Breast epithelium (tissue), 4 donors: ENCODE measurements around the gene DCST1. TPM values are rescaled to one million over a fixed set of nuclear protein-coding genes. Genes with fewer than 3 reads are reported as not detected.
A peak's percentile ranks its signal among the peaks of the same experiment; 100 is the strongest.

Source experiments
- DNase-seq, 2 donors: peaks; one replicate each; pipeline ENCODE4 v3.0.0-alpha.2; 2019; ENCODE audit warnings: low spot score in 2 of 2
- H3K27ac ChIP-seq, 2 donors: fragments of 200-600 bp; sonication (generic) in 1 of 2; one replicate each; pipeline ENCODE4 v1.5.1; 2016 to 2019; ENCODE audit warnings: mild to moderate bottlenecking in 1 of 2
- H3K27me3 ChIP-seq, 2 donors: fragments of 200-600 bp; sonication (generic) in 1 of 2; one replicate each; pipeline versions ENCODE4 v1.5.1 to v1.6.0; 2017 to 2019; ENCODE audit warnings: control low read depth in 1 of 2, mild to moderate bottlenecking in 1 of 2
- H3K36me3 ChIP-seq: fragments of 200-600 bp; one replicate; pipeline ENCODE4 v1.5.1; 2019
- H3K4me1 ChIP-seq, 2 donors: fragments of 200-600 bp; sonication (generic); one replicate each; pipeline ENCODE4 v1.5.1; 2016 to 2019; ENCODE audit warnings: control low read depth in 1 of 2
- H3K4me3 ChIP-seq, 3 donors: fragments of 200-600 bp; sonication (generic); 1 replicate in 2 of 3; 2 replicates in 1 of 3; pipeline ENCODE4 v1.5.1; 2016 to 2019; ENCODE audit warnings: mild to moderate bottlenecking in 3 of 3, moderate library complexity in 2 of 3
- H3K9me3 ChIP-seq, 2 donors: fragments of 200-600 bp; sonication (generic) in 1 of 2; one replicate each; pipeline ENCODE4 v1.5.1; 2016 to 2019; ENCODE audit warnings: control low read depth in 1 of 2
- CTCF ChIP-seq, 3 donors: fragments of 450-650 bp; IDR thresholded peaks; one replicate each; pipeline ENCODE4 v1.5.1; 2016 to 2017; ENCODE audit warnings: antibody characterized with exemption in 3 of 3, mild to moderate bottlenecking in 3 of 3, moderate library complexity in 3 of 3
- POLR2A ChIP-seq: fragments of 450-650 bp; IDR thresholded peaks from one replicate; pipeline ENCODE4 v1.6.1; 2016; ENCODE audit warnings: antibody characterized with exemption, mild to moderate bottlenecking, moderate library complexity
- POLR2AphosphoS5 ChIP-seq, 3 donors: sonication (generic); formaldehyde crosslinking; IDR thresholded peaks; one replicate each; pipeline ENCODE4 v1.6.1; 2017; ENCODE audit warnings: antibody characterized with exemption in 3 of 3
- intact Hi-C: fragments of 100-400 bp; cut with DNase I; formaldehyde crosslinking; loops from one replicate; pipeline ENCODE4 v1.15.1; 2023; ENCODE audit warnings: low total_unique reads
- total RNA-seq, 3 donors: library from RNA; depleted of rRNA; stranded (reverse); fragments of >200 nt; gene quantifications; one replicate each; pipeline ENCODE4 v1.1.0, GENCODE V29; 2016

DCST1 gene
- total RNA-seq, 3 donors from 2014 or later, result 0.16 to 0.66 (median 0.44) TPM

GRCh38 chr1:155038602-155039307 lies 5.1 kb downstream of the DCST1 start:
- intact Hi-C loops, result no loop called here
- Histone ChIP-seq H3K4me1 (peaks cover 0 to 8% of the 10 kb centered on the region in 2 donors), H3K4me3 (no peak overlapping the region), H3K27ac (peak overlapping the region; percentile 75 to 90), H3K36me3 (no peaks in the 10 kb centered on the region), H3K27me3 (no peaks in the 10 kb centered on the region), H3K9me3 (no peaks in the 10 kb centered on the region)
- DNase-seq, result peak in 1 of 2 donors; percentile 82
- TF ChIP-seq CTCF (IDR thresholded peaks at IDR 0.05) (no peak), POLR2A (no peak), POLR2AphosphoS5 (IDR thresholded peaks at IDR 0.05) (no peak)

GRCh38 chr1:155039308-155039669 lies 5.7 kb downstream of the DCST1 start:
- intact Hi-C loops, result no loop called here
- Histone ChIP-seq H3K27me3 (no peaks in the 10 kb centered on the region), H3K9me3 (no peaks in the 10 kb centered on the region), H3K36me3 (no peaks in the 10 kb centered on the region), H3K4me1 (peaks cover 0 to 8% of the 10 kb centered on the region in 2 donors), H3K27ac (peak overlapping the region; percentile 75 to 90), H3K4me3 (no peak overlapping the region)
- no peak for DNase-seq
- no peak for TF ChIP-seq CTCF (IDR thresholded peaks at IDR 0.05)
- no peak for TF ChIP-seq POLR2AphosphoS5 (IDR thresholded peaks at IDR 0.05)
- no peak for TF ChIP-seq POLR2A

- H3K27ac ChIP-seq, result no peak overlapping the region
- no peaks in the 10 kb centered on the region for H3K9me3 ChIP-seq
- H3K36me3 ChIP-seq, result no peaks in the 10 kb centered on the region
- H3K4me1 ChIP-seq, result peaks cover 8 to 12% of the 10 kb centered on the region in 2 donors
- H3K27me3 ChIP-seq, result no peaks in the 10 kb centered on the region
- DNase-seq, result no peak
- intact Hi-C loops, result no loop called here
- TF ChIP-seq CTCF (IDR thresholded peaks at IDR 0.05), result no peak
- TF ChIP-seq POLR2AphosphoS5 (IDR thresholded peaks at IDR 0.05), result no peak
- TF ChIP-seq POLR2A, result no peak
- no peak overlapping the region for H3K4me3 ChIP-seq
Observed at GRCh38 chr1:155040358-155041093, 6.9 kb downstream of the DCST1 start.

- TF ChIP-seq POLR2AphosphoS5 (IDR thresholded peaks at IDR 0.05) (no peak), POLR2A (no peak), CTCF (IDR thresholded peaks at IDR 0.05) (no peak)
- intact Hi-C loops, result no loop called here
- Histone ChIP-seq H3K36me3 (no peaks in the 10 kb centered on the region), H3K27me3 (no peaks in the 10 kb centered on the region), H3K27ac (no peak overlapping the region), H3K4me1 (peaks cover 8 to 12% of the 10 kb centered on the region in 2 donors), H3K9me3 (no peaks in the 10 kb centered on the region), H3K4me3 (no peak overlapping the region)
- no peak for DNase-seq
Observed at GRCh38 chr1:155042789-155043188, 9.2 kb downstream of the DCST1 start.

- H3K9me3 ChIP-seq, result no peaks in the 10 kb centered on the region
- TF ChIP-seq CTCF (IDR thresholded peaks at IDR 0.05), result no peak
- TF ChIP-seq POLR2A, result no peak
- no peak for TF ChIP-seq POLR2AphosphoS5 (IDR thresholded peaks at IDR 0.05)
- intact Hi-C loops, result no loop called here
- no peak for DNase-seq
- H3K4me1 ChIP-seq, result peaks cover 8 to 12% of the 10 kb centered on the region in 2 donors
- no peaks in the 10 kb centered on the region for H3K36me3 ChIP-seq
- H3K27me3 ChIP-seq, result no peaks in the 10 kb centered on the region
- no peak overlapping the region for H3K4me3 ChIP-seq
- H3K27ac ChIP-seq, result no peak overlapping the region
Observed at GRCh38 chr1:155043301-155043702, 9.7 kb downstream of the DCST1 start.
